WI38 (cell line): ENCODE data around the gene ZNF185.

Experiments used
- H3K4me3 ChIP-seq: 2 replicates; pipeline ENCODE4 v1.5.1; 2011; ENCODE audit warnings: low read depth, mild to moderate bottlenecking, control low read depth, low read length
- TF ChIP-seq, protein P1 (sequence below): IDR thresholded peaks from 2 replicates; pipeline ENCODE4 v1.5.1; 2012; ENCODE audit warnings: low read depth, mild to moderate bottlenecking, control low read depth, low read length

Gene ZNF185

DNA sequence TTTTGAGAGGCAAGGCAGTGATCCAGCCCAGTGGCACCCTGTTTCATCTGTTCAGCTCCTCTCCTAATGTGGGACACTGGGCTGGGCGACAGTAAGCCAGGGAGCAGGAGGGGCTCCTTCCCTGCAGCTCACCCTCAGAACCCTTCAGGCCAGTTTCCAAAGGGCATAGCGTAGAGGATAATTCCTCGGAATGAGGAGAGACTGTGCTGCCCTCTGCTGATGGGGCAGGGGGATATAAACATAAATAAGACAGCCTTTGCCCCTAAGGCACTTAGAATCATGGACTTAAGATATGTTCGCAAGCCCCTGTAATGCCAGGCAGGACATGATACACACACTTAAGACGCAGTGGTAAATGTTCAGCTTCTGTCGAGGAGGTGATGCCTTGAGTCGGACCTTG lies 27.9 kb upstream of the ZNF185 start:
- TF ChIP-seq, protein P1, sequence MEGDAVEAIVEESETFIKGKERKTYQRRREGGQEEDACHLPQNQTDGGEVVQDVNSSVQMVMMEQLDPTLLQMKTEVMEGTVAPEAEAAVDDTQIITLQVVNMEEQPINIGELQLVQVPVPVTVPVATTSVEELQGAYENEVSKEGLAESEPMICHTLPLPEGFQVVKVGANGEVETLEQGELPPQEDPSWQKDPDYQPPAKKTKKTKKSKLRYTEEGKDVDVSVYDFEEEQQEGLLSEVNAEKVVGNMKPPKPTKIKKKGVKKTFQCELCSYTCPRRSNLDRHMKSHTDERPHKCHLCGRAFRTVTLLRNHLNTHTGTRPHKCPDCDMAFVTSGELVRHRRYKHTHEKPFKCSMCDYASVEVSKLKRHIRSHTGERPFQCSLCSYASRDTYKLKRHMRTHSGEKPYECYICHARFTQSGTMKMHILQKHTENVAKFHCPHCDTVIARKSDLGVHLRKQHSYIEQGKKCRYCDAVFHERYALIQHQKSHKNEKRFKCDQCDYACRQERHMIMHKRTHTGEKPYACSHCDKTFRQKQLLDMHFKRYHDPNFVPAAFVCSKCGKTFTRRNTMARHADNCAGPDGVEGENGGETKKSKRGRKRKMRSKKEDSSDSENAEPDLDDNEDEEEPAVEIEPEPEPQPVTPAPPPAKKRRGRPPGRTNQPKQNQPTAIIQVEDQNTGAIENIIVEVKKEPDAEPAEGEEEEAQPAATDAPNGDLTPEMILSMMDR, result no peak
- H3K4me3 ChIP-seq, result no peak overlapping the region

DNA sequence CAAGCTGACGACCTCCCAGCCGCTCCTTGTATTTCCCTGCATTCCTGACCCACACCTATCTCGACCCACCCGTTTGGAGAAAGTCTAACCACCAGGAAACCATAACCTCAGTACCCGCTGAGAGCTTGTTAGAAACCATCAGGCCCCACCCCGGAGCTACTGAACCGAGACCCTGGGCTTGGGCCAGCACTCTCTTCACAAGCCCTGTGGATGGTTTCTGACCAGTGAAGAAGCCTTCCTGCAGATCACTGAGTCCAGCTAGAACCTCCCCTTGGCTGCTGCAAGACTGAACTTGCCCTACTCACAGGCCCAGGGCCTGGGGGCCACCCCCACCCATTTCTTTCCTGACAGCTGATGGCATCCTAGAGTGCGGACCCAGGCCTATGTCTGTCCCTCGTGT lies 26.6 kb upstream of the ZNF185 start:
- TF ChIP-seq, protein P1, result no peak
- H3K4me3 ChIP-seq, result no peak overlapping the region

DNA sequence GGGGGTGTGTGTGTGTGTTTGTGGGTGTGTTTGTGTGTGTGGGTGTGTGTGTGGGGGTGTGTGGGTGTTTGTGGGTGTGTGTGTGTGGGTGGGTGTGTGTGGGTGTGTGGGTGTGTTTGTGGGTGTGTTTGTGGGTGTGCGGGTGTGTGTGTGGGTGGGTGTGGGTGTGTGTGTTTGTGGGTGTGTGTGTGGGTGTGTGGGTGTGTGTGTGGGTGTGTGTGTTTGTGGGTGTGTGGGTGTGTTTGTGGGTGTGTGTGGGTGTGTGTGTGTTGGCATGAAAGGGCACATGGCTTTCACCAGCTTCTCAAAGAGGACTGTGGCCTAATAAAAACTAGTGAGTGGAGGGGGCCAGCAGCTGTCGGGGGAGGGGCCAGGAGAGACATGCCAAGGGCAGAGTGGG lies 25.3 kb upstream of the ZNF185 start:
- H3K4me3 ChIP-seq, result no peak overlapping the region
- TF ChIP-seq, protein P1, result no peak

DNA sequence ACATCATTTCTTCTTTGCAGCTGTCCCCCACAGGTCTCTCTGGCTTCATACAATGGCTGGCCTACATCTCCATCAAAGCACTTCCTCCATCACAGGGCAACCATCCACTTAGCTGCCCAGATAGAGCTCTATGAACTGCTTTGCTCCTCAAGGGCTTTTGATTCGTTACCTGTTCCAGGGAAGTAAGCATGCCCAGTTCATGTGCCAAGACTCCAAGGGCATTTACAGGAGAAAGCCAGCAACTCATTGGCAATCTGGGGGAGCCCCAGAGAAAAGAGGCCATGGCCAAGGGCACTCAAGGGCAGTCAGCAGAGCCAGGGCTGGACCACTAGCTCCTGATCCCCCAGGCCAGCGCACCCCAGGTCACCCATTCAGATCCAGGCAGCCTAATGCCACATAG lies 24.5 kb upstream of the ZNF185 start:
- H3K4me3 ChIP-seq, result no peak overlapping the region
- TF ChIP-seq, protein P1, result no peak

DNA sequence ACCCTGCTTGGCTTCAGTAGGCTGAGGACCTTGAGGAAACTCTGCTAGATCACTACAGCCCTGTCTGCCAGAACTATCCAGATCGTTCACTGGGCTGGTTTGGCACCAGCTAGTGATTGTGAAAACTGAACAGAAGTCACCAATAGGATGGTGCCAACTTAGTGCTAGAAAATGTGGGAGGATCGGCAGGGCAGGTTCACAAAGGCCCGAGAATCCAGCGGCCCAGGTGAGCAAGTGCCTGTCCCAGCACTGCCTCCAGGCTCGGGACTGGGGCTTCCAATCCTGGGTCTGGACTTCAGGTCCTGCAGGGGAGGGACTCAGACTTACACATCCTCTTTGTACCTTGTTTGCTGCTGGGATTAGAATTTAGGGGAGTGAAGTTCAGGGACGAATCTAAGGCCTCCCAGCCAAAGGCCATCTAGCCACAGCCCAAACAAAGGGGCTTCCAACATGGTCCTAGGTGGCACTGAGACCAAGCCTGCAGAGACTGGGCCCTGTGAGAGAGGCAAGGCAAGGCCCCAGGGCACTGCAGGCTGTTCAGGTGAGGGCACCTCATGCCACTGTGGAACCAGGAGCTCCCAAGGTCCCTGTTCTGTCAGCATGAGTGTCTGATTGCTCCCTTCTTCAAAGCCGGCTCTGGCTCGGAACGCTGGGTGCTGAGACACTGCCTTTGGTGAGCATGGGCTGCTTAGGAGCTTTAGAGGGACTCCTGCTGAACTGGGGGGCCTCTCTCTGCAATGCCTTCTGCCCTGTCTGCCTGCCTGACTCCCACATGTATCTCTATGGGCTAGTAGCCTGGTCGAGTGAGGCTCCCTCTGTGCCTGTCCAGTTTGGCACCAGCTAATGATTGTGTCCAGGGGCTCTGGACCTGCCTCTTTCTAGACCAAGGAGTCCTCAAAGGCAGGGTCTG lies 20.7 kb upstream of the ZNF185 start:
- TF ChIP-seq, protein P1, result no peak

DNA sequence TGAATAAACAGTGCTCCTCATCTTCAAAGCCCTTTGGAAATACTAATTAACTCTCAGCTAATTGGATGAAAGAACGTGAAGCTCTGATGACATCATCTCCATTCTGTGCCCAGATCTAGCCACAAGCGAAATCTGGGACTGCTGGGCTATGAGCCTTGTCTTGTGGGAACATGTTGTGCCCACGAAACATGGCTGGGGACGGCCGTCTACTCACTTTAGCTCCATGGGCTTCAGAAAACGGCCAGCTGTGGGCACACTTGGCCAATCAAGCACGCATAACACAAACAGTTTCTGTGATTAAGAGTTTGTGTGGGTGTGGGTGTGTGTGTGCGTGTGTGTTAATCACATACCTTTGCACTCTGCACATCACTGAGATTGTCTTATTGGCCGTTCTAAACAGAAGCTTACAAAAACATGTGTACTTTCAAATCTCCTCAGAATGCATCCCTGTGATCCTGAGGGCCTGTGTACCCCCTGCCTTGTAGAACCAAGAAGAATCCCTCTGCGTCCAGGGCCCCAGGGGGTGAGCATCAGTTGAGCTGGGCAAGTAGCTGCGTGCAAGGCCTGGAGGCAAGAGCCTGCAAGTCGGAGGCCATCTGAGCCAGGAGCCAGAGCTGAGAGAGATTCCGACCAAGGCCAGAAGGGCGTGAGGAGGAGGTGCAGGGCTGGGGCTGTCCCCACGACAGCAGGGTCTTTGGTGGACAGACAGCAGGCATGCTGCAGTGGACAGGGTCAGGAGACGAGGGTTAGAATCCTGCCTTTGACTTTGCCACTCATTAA lies 18.7 kb upstream of the ZNF185 start:
- TF ChIP-seq, protein P1, result no peak
- no peak overlapping the region for H3K4me3 ChIP-seq

More for the DNA sequence above, 20.7 kb upstream of the ZNF185 start:
- no peak overlapping the region for H3K4me3 ChIP-seq

DNA sequence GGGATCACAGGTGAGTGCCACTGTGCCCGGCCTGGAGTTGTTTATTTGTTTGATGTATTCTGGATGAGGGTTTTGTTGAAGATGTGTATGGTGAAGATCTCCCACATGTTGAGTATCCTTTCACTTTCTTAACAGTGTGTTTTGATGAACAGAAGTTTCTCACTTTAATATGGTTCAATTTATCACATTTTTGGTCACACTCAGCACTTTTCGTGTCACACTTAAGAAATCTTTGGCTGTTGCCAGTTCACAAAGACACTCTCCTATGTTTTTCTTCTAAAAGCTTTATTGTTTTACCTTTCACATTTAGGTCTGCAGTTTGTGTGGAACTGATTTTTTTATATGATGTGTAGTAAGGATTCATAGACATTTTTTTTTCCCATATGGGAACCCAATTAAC lies 16.6 kb upstream of the ZNF185 start:
- TF ChIP-seq, protein P1, result no peak
- no peak overlapping the region for H3K4me3 ChIP-seq
